IMR-90 (cell line): Measurements from ENCODE around the gene TSPO. TPM values are rescaled to one million over a fixed set of nuclear protein-coding genes. Genes with fewer than 3 reads are reported as not detected.
A peak's percentile ranks its signal among the peaks of the same experiment; 100 is the strongest.

Experiments used
- ATAC-seq: fragments of 200-7000 bp; cut with Tn5 transposase; 2 replicates; pipeline ENCODE4 v1.9.1; 2020; ENCODE audit warnings: low read depth, mild to moderate bottlenecking, moderate library complexity
- BruUV-seq: library from RNA; stranded (reverse); fragments of 400-500 nt; replicated peaks from 2 replicates; lab custom pipeline; 2021; lab: Mats Ljungman, UMichigan
- CTCF ChIA-PET: fragments of 300-600 bp; formaldehyde crosslinking; extraction: SDS; loops from one replicate; lab custom pipeline; 2021; ENCODE audit warnings: antibody characterized with exemption; lab: Yijun Ruan, JAX
- POLR2A ChIA-PET: fragments of 300-600 bp; sonication (Branson Sonifier 250); formaldehyde crosslinking; loops from one replicate; lab custom pipeline; 2022; ENCODE audit warnings: antibody characterized with exemption; ENCODE audit not compliant: unreplicated experiment; lab: Charles Lee
- DNase-seq: peaks from one replicate; pipeline ENCODE4 v3.0.0; 2013
- H2AFZ ChIP-seq: replicated peaks from 2 replicates; pipeline ENCODE3; 2013; ENCODE audit warnings: low read length, mild to moderate bottlenecking; ENCODE audit not compliant: poor library complexity
- H2AK5ac ChIP-seq: 2 replicates; pipeline ENCODE4 v1.6.1; 2013; ENCODE audit warnings: low read depth, low read length, inconsistent platforms
- H2AK9ac ChIP-seq: replicated peaks from 2 replicates; pipeline ENCODE3; 2013; ENCODE audit warnings: mild to moderate bottlenecking, low read depth, low read length, moderate library complexity; ENCODE audit not compliant: poor library complexity
- H2BK120ac ChIP-seq: 2 replicates; pipeline ENCODE4 v1.6.1; 2013; ENCODE audit warnings: low read depth, low read length, inconsistent platforms
- H2BK15ac ChIP-seq: 3 replicates; pipeline ENCODE4 v1.6.1; 2013; ENCODE audit warnings: low read depth, low read length, inconsistent platforms
- H2BK20ac ChIP-seq: 2 replicates; pipeline ENCODE4 v1.6.1; 2013; ENCODE audit warnings: low read depth, mild to moderate bottlenecking, inconsistent platforms, low read length, moderate library complexity
- H2BK5ac ChIP-seq: 2 replicates; pipeline ENCODE4 v1.6.1; 2013; ENCODE audit warnings: mild to moderate bottlenecking, low read depth, low read length, inconsistent platforms; ENCODE audit not compliant: poor library complexity, severe bottlenecking
- H3K14ac ChIP-seq: replicated peaks from 2 replicates; pipeline ENCODE4 v1.6.1; 2013; ENCODE audit warnings: low read depth, low read length, inconsistent platforms
- H3K18ac ChIP-seq: 2 replicates; pipeline ENCODE4 v1.6.1; 2013; ENCODE audit warnings: low read depth, low read length, control low read depth
- H3K23ac ChIP-seq: 2 replicates; pipeline ENCODE4 v1.6.1; 2013; ENCODE audit warnings: low read depth, low read length, inconsistent platforms
- H3K27ac ChIP-seq: 2 replicates; pipeline ENCODE4 v1.5.1; 2013; ENCODE audit warnings: mild to moderate bottlenecking, control low read depth, low read length; ENCODE audit not compliant: insufficient read depth
- H3K27me3 ChIP-seq: 2 replicates; pipeline ENCODE4 v1.6.1; 2013; ENCODE audit warnings: low read length; ENCODE audit not compliant: control insufficient read depth, insufficient read depth
- H3K36me3 ChIP-seq: 2 replicates; pipeline ENCODE4 v1.6.1; 2013; ENCODE audit warnings: low read length, mixed read lengths; ENCODE audit not compliant: control insufficient read depth, insufficient read depth
- H3K4ac ChIP-seq: 2 replicates; pipeline ENCODE4 v1.6.1; 2013; ENCODE audit warnings: low read depth, low read length, inconsistent platforms
- H3K4me1 ChIP-seq: 2 replicates; pipeline ENCODE4 v1.6.1; 2013; ENCODE audit warnings: low read length, mixed read lengths; ENCODE audit not compliant: control insufficient read depth, insufficient read depth
- H3K4me2 ChIP-seq: 2 replicates; pipeline ENCODE4 v1.6.1; 2013; ENCODE audit warnings: low read depth, mild to moderate bottlenecking, control low read depth, low read length, moderate library complexity
- H3K4me3 ChIP-seq: 2 replicates; pipeline ENCODE4 v1.5.1; 2013; ENCODE audit warnings: low read depth, mild to moderate bottlenecking, control low read depth, low read length, moderate library complexity; ENCODE audit not compliant: insufficient read depth
- H3K56ac ChIP-seq: 2 replicates; pipeline ENCODE4 v1.6.1; 2013; ENCODE audit warnings: low read length, inconsistent platforms; ENCODE audit not compliant: insufficient read depth; ENCODE audit errors: extremely low read depth
- H3K79me1 ChIP-seq, 2 experiments: 2 replicates each; pipeline ENCODE4 v1.6.1; 2013; ENCODE audit warnings: low read length in 2 of 2, inconsistent platforms in 1 of 2, low read depth in 1 of 2
- H3K9ac ChIP-seq: 2 replicates; pipeline ENCODE4 v1.6.1; 2013; ENCODE audit warnings: low read depth, low read length, control low read depth
- H3K9me1 ChIP-seq: 2 replicates; pipeline ENCODE4 v1.6.1; 2013; ENCODE audit warnings: low read length, inconsistent platforms; ENCODE audit not compliant: insufficient read depth
- H3K9me3 ChIP-seq: 2 replicates; pipeline ENCODE4 v1.6.1; 2013; ENCODE audit warnings: low read length; ENCODE audit not compliant: control insufficient read depth, insufficient read depth
- H4K20me1 ChIP-seq: 2 replicates; pipeline ENCODE4 v1.6.1; 2013; ENCODE audit warnings: low read length, inconsistent platforms; ENCODE audit not compliant: insufficient read depth
- H4K5ac ChIP-seq: 2 replicates; pipeline ENCODE4 v1.6.1; 2013; ENCODE audit warnings: mild to moderate bottlenecking, low read depth, low read length, control low read depth
- H4K8ac ChIP-seq, 2 experiments: 2 replicates each; pipeline ENCODE4 v1.6.1; 2013; ENCODE audit warnings: low read depth in 2 of 2, low read length in 2 of 2, control low read depth in 1 of 2, inconsistent platforms in 1 of 2
- H4K91ac ChIP-seq: 2 replicates; pipeline ENCODE4 v1.6.1; 2013; ENCODE audit warnings: low read depth, low read length, inconsistent platforms; ENCODE audit not compliant: insufficient read depth
- CHD1 ChIP-seq: IDR thresholded peaks from 2 replicates; pipeline ENCODE4 v1.6.1; 2012; ENCODE audit warnings: low read depth, low read length, improper control_type of control experiment
- RAD21 ChIP-seq: IDR thresholded peaks from 2 replicates; pipeline ENCODE4 v1.6.1; 2012; ENCODE audit warnings: low read length, improper control_type of control experiment
- RFX5 ChIP-seq: IDR thresholded peaks from 2 replicates; pipeline ENCODE4 v1.8.0; 2012; ENCODE audit warnings: low read depth, mild to moderate bottlenecking, low read length, moderate library complexity
- SMC3 ChIP-seq: fragments of 150-350 bp; IDR thresholded peaks from 2 replicates; pipeline ENCODE4 v1.6.1; 2016; ENCODE audit warnings: low read depth, mild to moderate bottlenecking, antibody characterized with exemption, low read length, moderate library complexity
- WGBS, 2 experiments: methylation state at CpG; one replicate each; pipeline versions ENCODE4 v1.1.5 to v1.1.7; 2013; ENCODE audit warnings: missing lambda C conversion rate in 2 of 2; ENCODE audit not compliant: insufficient read length in 1 of 2; ENCODE audit errors: extremely low coverage in 2 of 2; 5-methylcytosine and 5-hydroxymethylcytosine counted together
- dilution Hi-C: fragments of 300-500 bp; cut with HindIII; formaldehyde crosslinking; loops from one replicate; pipeline ENCODE4 v1.14.3; 2018; ENCODE audit warnings: low sequenced_read_pairs; ENCODE audit not compliant: unreplicated experiment
- in situ Hi-C: fragments of 300-500 bp; cut with MboI; formaldehyde crosslinking; loops from 3 replicates; pipeline ENCODE4 v1.14.3; 2019; ENCODE audit warnings: low sequenced_read_pairs, inconsistent platforms, mixed read lengths
- intact Hi-C: fragments of 100-400 bp; cut with micrococcal nuclease; formaldehyde crosslinking; loops from 2 replicates; pipeline ENCODE4 v1.10.0; 2022
- polyA plus RNA-seq, 3 experiments: library from polyadenylated mRNA; depleted of rRNA; stranded (reverse); fragments of >200 nt; gene quantifications; 2 replicates each; pipeline ENCODE4 v1.2.3, GENCODE V29; 2012; ENCODE audit warnings: low replicate concordance in 1 of 3
- total RNA-seq: library from RNA; depleted of rRNA; stranded (reverse); fragments of >200 nt; gene quantifications from 2 replicates; pipeline ENCODE4 v1.2.3, GENCODE V29; 2012

TSPO gene
- total and polyA plus RNA-seq, 2 of the 4 experiments (the other 2 are of a cell fraction), result 115 to 297 TPM

- TF ChIP-seq SMC3, result no peak
- TF ChIP-seq CHD1, result no peak
- no peak for TF ChIP-seq RAD21
- no peak for TF ChIP-seq RFX5
- ATAC-seq, result no peak
- BruUV-seq, result no TSS peak
Measured at GRCh38 chr22:43128928-43129424, 22.4 kb upstream of the TSPO start.

More at GRCh38 chr22:43128928-43129424, 22.4 kb upstream of the TSPO start:
- Histone ChIP-seq H3K14ac (no peak overlapping the region), H3K4me2 (no peak overlapping the region), H4K20me1 (no peaks in the 10 kb centered on the region), H3K4me1 (peaks cover 12% of the 10 kb centered on the region), H2BK5ac (no peak overlapping the region), H3K27ac (no peak overlapping the region), H4K5ac (no peak overlapping the region), H3K23ac (no peak overlapping the region), H3K4ac (no peak overlapping the region), H3K79me1 (no peaks in the 10 kb centered on the region), H3K9me1 (peaks cover 11% of the 10 kb centered on the region), H3K18ac (no peak overlapping the region), H3K27me3 (no peaks in the 10 kb centered on the region), H2AK9ac (no peak overlapping the region), H3K9ac (no peak overlapping the region), H2BK120ac (no peak overlapping the region), H3K9me3 (no peaks in the 10 kb centered on the region), H2BK15ac (no peak overlapping the region), H3K36me3 (peaks cover 13% of the 10 kb centered on the region), H2AK5ac (no peak overlapping the region), H2AFZ (peak overlapping the region; percentile 58), H3K56ac (no peak overlapping the region), H2BK20ac (no peak overlapping the region), H3K4me3 (no peak overlapping the region), H4K91ac (no peak overlapping the region), H4K8ac (no peak overlapping the region)
- dilution Hi-C loops, result no loop called here
- POLR2A ChIA-PET, result no interaction called here
- no peak for DNase-seq
- CTCF ChIA-PET, result no interaction called here
- intact Hi-C loops, result no loop called here
- in situ Hi-C loops, result no loop called here
- WGBS, 2 experiments, result 73% methylated on average over 13 of the region's 20 CpGs; no CpG with 5 or more reads in 1 of the 2 experiments
